A204.1 (cell line): ENCODE measurements around the gene INPP1.
"Not testable (repeated sequence)": the region's sequence is repeated elsewhere in the genome, so short reads cannot be mapped to it uniquely, and the experiment has no call there.

Source experiments
- FAIRE-seq: peaks from 2 replicates; lab custom pipeline; 2012; peaks lifted over from hg19 to GRCh38; lab: Jason Lieb, UNC

The INPP1 gene

GRCh38 chr2:190334479-190335224, 8.7 kb upstream of the INPP1 start:
- no peak for FAIRE-seq

GRCh38 chr2:190335225-190335559, 8.2 kb upstream of the INPP1 start:
- FAIRE-seq: no peak

GRCh38 chr2:190335584-190335983, 7.8 kb upstream of the INPP1 start:
- FAIRE-seq: not testable (repeated sequence)

GRCh38 chr2:190336420-190336819, 7.0 kb upstream of the INPP1 start:
- no peak for FAIRE-seq

GRCh38 chr2:190338453-190338852, 4.9 kb upstream of the INPP1 start:
- FAIRE-seq: no peak

- FAIRE-seq: no peak
Measured at GRCh38 chr2:190339394-190339793, 4.0 kb upstream of the INPP1 start.

GRCh38 chr2:190340369-190340768, 3.0 kb upstream of the INPP1 start:
- FAIRE-seq: no peak

- FAIRE-seq: no peak
Measured at GRCh38 chr2:190342611-190343010, 778 bp upstream of the INPP1 start.

GRCh38 chr2:190343089-190343535, 277 bp upstream of the INPP1 start:
- no peak for FAIRE-seq

GRCh38 chr2:190344276-190344827, 963 bp downstream of the INPP1 start:
- FAIRE-seq: no peak

- FAIRE-seq: no peak
Measured at GRCh38 chr2:190350371-190350770, 7.0 kb downstream of the INPP1 start.

GRCh38 chr2:190351955-190352354, 8.6 kb downstream of the INPP1 start:
- no peak for FAIRE-seq

GRCh38 chr2:190352668-190353536, 9.5 kb downstream of the INPP1 start:
- FAIRE-seq: no peak

- no peak for FAIRE-seq
Measured at GRCh38 chr2:190353537-190353899, 10.1 kb downstream of the INPP1 start.

- no peak for FAIRE-seq
Measured at GRCh38 chr2:190354003-190354690, 10.8 kb downstream of the INPP1 start.

- FAIRE-seq: no peak
Measured at GRCh38 chr2:190355968-190356644, 12.7 kb downstream of the INPP1 start.

- FAIRE-seq: no peak
Measured at GRCh38 chr2:190357600-190357999, 14.2 kb downstream of the INPP1 start.

GRCh38 chr2:190358655-190359448, 15.5 kb downstream of the INPP1 start:
- not testable (repeated sequence) for FAIRE-seq

GRCh38 chr2:190360561-190360960, 17.2 kb downstream of the INPP1 start:
- FAIRE-seq: no peak

- no peak for FAIRE-seq
Measured at GRCh38 chr2:190360965-190361364, 17.6 kb downstream of the INPP1 start.

GRCh38 chr2:190361572-190361971, 18.2 kb downstream of the INPP1 start:
- no peak for FAIRE-seq
